Stimulated activated naive CD8-positive, alpha-beta T cell treated with anti-CD3 and anti-CD28 coated beads, Interleukin-15, Interleukin-2, amounts not matched to agents 100 ng/mL and 50 ng/mL, for 24 hours (primary cell): ENCODE data around the gene DTNA.

Experiments used
- H3K27ac Mint-ChIP-seq: one replicate; pipeline ENCODE4 v1.8.0; 2021; ENCODE audit warnings: mild to moderate bottlenecking, mixed read lengths
- H3K27me3 Mint-ChIP-seq: one replicate; pipeline ENCODE4 v1.8.0; 2021; ENCODE audit warnings: mixed read lengths
- H3K36me3 Mint-ChIP-seq: one replicate; pipeline ENCODE4 v1.8.0; 2021; ENCODE audit warnings: low read depth, mixed read lengths
- H3K4me1 Mint-ChIP-seq: one replicate; pipeline ENCODE4 v1.8.0; 2021; ENCODE audit warnings: low read depth, mixed read lengths
- H3K4me3 Mint-ChIP-seq: one replicate; pipeline ENCODE4 v1.8.0; 2021; ENCODE audit warnings: mild to moderate bottlenecking, mixed read lengths
- H3K9me3 Mint-ChIP-seq: one replicate; pipeline ENCODE4 v1.8.0; 2021; ENCODE audit warnings: mixed read lengths

DTNA gene

GRCh38 chr18:34863702-34864101 is 153.6 kb downstream of the DTNA start:
- no peaks in the 10 kb centered on the region for H3K9me3 Mint-ChIP-seq
- H3K27ac Mint-ChIP-seq = no peak overlapping the region
- no peak overlapping the region for H3K4me3 Mint-ChIP-seq
- H3K27me3 Mint-ChIP-seq = peaks cover 5% of the 10 kb centered on the region
- H3K36me3 Mint-ChIP-seq = no peaks in the 10 kb centered on the region
- H3K4me1 Mint-ChIP-seq = peaks cover 66% of the 10 kb centered on the region

- no peaks in the 10 kb centered on the region for H3K36me3 Mint-ChIP-seq
- H3K27ac Mint-ChIP-seq = peak overlapping the region; percentile 46
- H3K27me3 Mint-ChIP-seq = peaks cover 5% of the 10 kb centered on the region
- H3K9me3 Mint-ChIP-seq = no peaks in the 10 kb centered on the region
- H3K4me3 Mint-ChIP-seq = no peak overlapping the region
- peaks cover 62% of the 10 kb centered on the region for H3K4me1 Mint-ChIP-seq
These were observed 154.9 kb downstream of the DTNA start for GRCh38 chr18:34864836-34865497.

- H3K4me3 Mint-ChIP-seq = peak overlapping the region; percentile 43
- H3K4me1 Mint-ChIP-seq = peaks cover 52% of the 10 kb centered on the region
These were observed 156.2 kb downstream of the DTNA start for GRCh38 chr18:34866310-34866709.

GRCh38 chr18:34866739-34867138 is 156.6 kb downstream of the DTNA start:
- Mint-ChIP-seq H3K4me1 (peaks cover 52% of the 10 kb centered on the region), H3K4me3 (peak overlapping the region; percentile 43), H3K27me3 (peaks cover 5% of the 10 kb centered on the region), H3K36me3 (no peaks in the 10 kb centered on the region), H3K27ac (peak overlapping the region; percentile 76), H3K9me3 (no peaks in the 10 kb centered on the region)

More at GRCh38 chr18:34866310-34866709, 156.2 kb downstream of the DTNA start:
- peaks cover 5% of the 10 kb centered on the region for H3K27me3 Mint-ChIP-seq
- H3K36me3 Mint-ChIP-seq = no peaks in the 10 kb centered on the region
- H3K27ac Mint-ChIP-seq = peak overlapping the region; percentile 76
- H3K9me3 Mint-ChIP-seq = no peaks in the 10 kb centered on the region

GRCh38 chr18:34867520-34867919 is 157.4 kb downstream of the DTNA start:
- Mint-ChIP-seq H3K9me3 (no peaks in the 10 kb centered on the region), H3K36me3 (no peaks in the 10 kb centered on the region), H3K4me1 (peaks cover 48% of the 10 kb centered on the region), H3K27ac (peak overlapping the region; percentile 66), H3K27me3 (peaks cover 5% of the 10 kb centered on the region), H3K4me3 (no peak overlapping the region)

- Mint-ChIP-seq H3K9me3 (no peaks in the 10 kb centered on the region), H3K4me3 (no peak overlapping the region), H3K36me3 (no peaks in the 10 kb centered on the region), H3K27me3 (peaks cover 5% of the 10 kb centered on the region), H3K27ac (no peak overlapping the region), H3K4me1 (peaks cover 24% of the 10 kb centered on the region)
These were observed 160.6 kb downstream of the DTNA start for GRCh38 chr18:34870555-34871310.

GRCh38 chr18:34871435-34871834 is 161.3 kb downstream of the DTNA start:
- Mint-ChIP-seq H3K27me3 (peaks cover 10% of the 10 kb centered on the region), H3K27ac (no peak overlapping the region), H3K9me3 (no peaks in the 10 kb centered on the region), H3K4me1 (peaks cover 17% of the 10 kb centered on the region), H3K4me3 (no peak overlapping the region), H3K36me3 (no peaks in the 10 kb centered on the region)

- no peaks in the 10 kb centered on the region for H3K36me3 Mint-ChIP-seq
- H3K9me3 Mint-ChIP-seq = no peaks in the 10 kb centered on the region
- no peak overlapping the region for H3K27ac Mint-ChIP-seq
These were observed 162.0 kb downstream of the DTNA start for GRCh38 chr18:34872066-34872465.

GRCh38 chr18:34873986-34874580 is 164.0 kb downstream of the DTNA start:
- Mint-ChIP-seq H3K4me3 (no peak overlapping the region), H3K4me1 (peaks cover 7% of the 10 kb centered on the region), H3K27me3 (peaks cover 5% of the 10 kb centered on the region), H3K27ac (no peak overlapping the region), H3K36me3 (no peaks in the 10 kb centered on the region), H3K9me3 (no peaks in the 10 kb centered on the region)

More at GRCh38 chr18:34872066-34872465, 162.0 kb downstream of the DTNA start:
- peaks cover 10% of the 10 kb centered on the region for H3K4me1 Mint-ChIP-seq
- peaks cover 10% of the 10 kb centered on the region for H3K27me3 Mint-ChIP-seq
- H3K4me3 Mint-ChIP-seq = no peak overlapping the region

- Mint-ChIP-seq H3K27me3 (peaks cover 5% of the 10 kb centered on the region), H3K36me3 (no peaks in the 10 kb centered on the region), H3K4me3 (no peak overlapping the region), H3K9me3 (no peaks in the 10 kb centered on the region), H3K27ac (no peak overlapping the region), H3K4me1 (peaks cover 7% of the 10 kb centered on the region)
These were observed 165.1 kb downstream of the DTNA start for GRCh38 chr18:34875150-34875549.

- no peaks in the 10 kb centered on the region for H3K4me1 Mint-ChIP-seq
- peaks cover 9% of the 10 kb centered on the region for H3K27me3 Mint-ChIP-seq
These were observed 170.3 kb downstream of the DTNA start for GRCh38 chr18:34880403-34880802.

GRCh38 chr18:34880882-34881834 is 171.1 kb downstream of the DTNA start:
- H3K4me3 Mint-ChIP-seq = no peak overlapping the region
- peaks cover 6% of the 10 kb centered on the region for H3K27me3 Mint-ChIP-seq
- no peaks in the 10 kb centered on the region for H3K9me3 Mint-ChIP-seq
- no peak overlapping the region for H3K27ac Mint-ChIP-seq
- no peaks in the 10 kb centered on the region for H3K36me3 Mint-ChIP-seq
- no peaks in the 10 kb centered on the region for H3K4me1 Mint-ChIP-seq

More at GRCh38 chr18:34880403-34880802, 170.3 kb downstream of the DTNA start:
- Mint-ChIP-seq H3K9me3 (no peaks in the 10 kb centered on the region), H3K36me3 (no peaks in the 10 kb centered on the region), H3K4me3 (no peak overlapping the region), H3K27ac (no peak overlapping the region)

GRCh38 chr18:34884436-34884835 is 174.3 kb downstream of the DTNA start:
- no peaks in the 10 kb centered on the region for H3K36me3 Mint-ChIP-seq
- H3K27ac Mint-ChIP-seq = no peak overlapping the region
- H3K27me3 Mint-ChIP-seq = peaks cover 7% of the 10 kb centered on the region
- no peaks in the 10 kb centered on the region for H3K4me1 Mint-ChIP-seq
- H3K9me3 Mint-ChIP-seq = no peaks in the 10 kb centered on the region
- no peak overlapping the region for H3K4me3 Mint-ChIP-seq

- Mint-ChIP-seq H3K27ac (no peak overlapping the region), H3K9me3 (no peaks in the 10 kb centered on the region), H3K4me1 (no peaks in the 10 kb centered on the region), H3K27me3 (peaks cover 3% of the 10 kb centered on the region), H3K36me3 (no peaks in the 10 kb centered on the region), H3K4me3 (no peak overlapping the region)
These were observed 176.1 kb downstream of the DTNA start for GRCh38 chr18:34886177-34886576.
